ENCODE data around the gene GRM3. TPM values are rescaled to one million over a fixed set of nuclear protein-coding genes. Genes with fewer than 3 reads are reported as not detected.

Gene GRM3
- total RNA-seq, 1 donor from 2014 or later = not detected

- DNase-seq (ENCODE audit: low read depth) (no peak), FAIRE-seq (no peak)
- TF ChIP-seq, protein P1, sequence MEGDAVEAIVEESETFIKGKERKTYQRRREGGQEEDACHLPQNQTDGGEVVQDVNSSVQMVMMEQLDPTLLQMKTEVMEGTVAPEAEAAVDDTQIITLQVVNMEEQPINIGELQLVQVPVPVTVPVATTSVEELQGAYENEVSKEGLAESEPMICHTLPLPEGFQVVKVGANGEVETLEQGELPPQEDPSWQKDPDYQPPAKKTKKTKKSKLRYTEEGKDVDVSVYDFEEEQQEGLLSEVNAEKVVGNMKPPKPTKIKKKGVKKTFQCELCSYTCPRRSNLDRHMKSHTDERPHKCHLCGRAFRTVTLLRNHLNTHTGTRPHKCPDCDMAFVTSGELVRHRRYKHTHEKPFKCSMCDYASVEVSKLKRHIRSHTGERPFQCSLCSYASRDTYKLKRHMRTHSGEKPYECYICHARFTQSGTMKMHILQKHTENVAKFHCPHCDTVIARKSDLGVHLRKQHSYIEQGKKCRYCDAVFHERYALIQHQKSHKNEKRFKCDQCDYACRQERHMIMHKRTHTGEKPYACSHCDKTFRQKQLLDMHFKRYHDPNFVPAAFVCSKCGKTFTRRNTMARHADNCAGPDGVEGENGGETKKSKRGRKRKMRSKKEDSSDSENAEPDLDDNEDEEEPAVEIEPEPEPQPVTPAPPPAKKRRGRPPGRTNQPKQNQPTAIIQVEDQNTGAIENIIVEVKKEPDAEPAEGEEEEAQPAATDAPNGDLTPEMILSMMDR (IDR thresholded peaks at IDR 0.05; ENCODE audit: insufficient read depth, low read length, severe bottlenecking) = no peak
- no peaks in the 10 kb centered on the region for H3K27me3 ChIP-seq (ENCODE audit: control insufficient read depth, insufficient read depth, low read length)
- H3K36me3 ChIP-seq (ENCODE audit: control insufficient read depth, insufficient read depth, low read length) = no peaks in the 10 kb centered on the region
- no peak overlapping the region for H3K4me3 ChIP-seq (ENCODE audit: low read depth, low read length)
Observed at GRCh38 chr7:86876146-86876545, 232.4 kb downstream of the GRM3 start.

DNA sequence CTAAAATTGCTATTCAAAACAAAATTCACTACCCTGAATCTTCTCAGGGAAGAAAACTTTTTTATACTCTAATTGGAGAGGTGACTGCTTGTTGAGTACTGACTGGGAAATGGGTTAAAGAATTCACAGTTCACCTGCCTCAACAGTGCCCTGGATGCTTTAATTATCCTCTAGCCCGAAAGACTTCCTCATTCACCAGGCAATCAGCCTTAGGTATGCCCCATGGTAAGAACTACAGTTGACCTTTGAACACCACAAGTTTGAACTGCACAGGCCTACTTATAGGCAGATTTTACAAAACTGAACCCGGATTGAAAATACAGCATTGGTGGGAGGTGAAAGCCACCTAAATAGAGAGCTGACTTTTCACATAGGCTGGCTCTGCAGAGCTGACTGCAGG lies 240.4 kb downstream of the GRM3 start:
- FAIRE-seq (no peak), DNase-seq (ENCODE audit: low read depth) (no peak)
- H3K4me3 ChIP-seq (ENCODE audit: low read depth, low read length) = no peak overlapping the region
- no peaks in the 10 kb centered on the region for H3K27me3 ChIP-seq (ENCODE audit: control insufficient read depth, insufficient read depth, low read length)
- TF ChIP-seq, protein P1 (IDR thresholded peaks at IDR 0.05; ENCODE audit: insufficient read depth, low read length, severe bottlenecking) = no peak
- no peaks in the 10 kb centered on the region for H3K36me3 ChIP-seq (ENCODE audit: control insufficient read depth, insufficient read depth, low read length)

DNA sequence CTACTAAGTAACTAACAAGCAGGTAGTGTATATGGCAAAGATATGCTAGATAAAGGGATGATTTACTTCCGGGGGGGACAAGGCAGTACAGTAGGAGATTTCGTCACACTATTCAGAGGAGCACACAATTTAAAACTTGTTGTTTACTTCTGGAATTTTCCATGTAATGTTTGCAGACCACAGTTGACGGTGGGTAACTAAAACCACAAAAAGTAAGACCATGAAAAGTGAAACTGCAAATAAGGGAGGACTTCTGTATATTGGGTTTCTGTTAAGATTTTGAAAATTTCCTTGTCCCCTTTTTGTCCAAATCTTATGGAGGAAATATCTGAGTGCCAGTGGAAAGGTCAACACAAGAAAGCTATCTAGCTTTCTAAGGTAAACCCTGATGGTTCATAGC lies 245.8 kb downstream of the GRM3 start:
- H3K27me3 ChIP-seq (ENCODE audit: control insufficient read depth, insufficient read depth, low read length) = no peaks in the 10 kb centered on the region
- H3K36me3 ChIP-seq (ENCODE audit: control insufficient read depth, insufficient read depth, low read length) = no peaks in the 10 kb centered on the region
- TF ChIP-seq, protein P1 (IDR thresholded peaks at IDR 0.05; ENCODE audit: insufficient read depth, low read length, severe bottlenecking) = no peak
- FAIRE-seq (no peak), DNase-seq (ENCODE audit: low read depth) (no peak)
- no peak overlapping the region for H3K4me3 ChIP-seq (ENCODE audit: low read depth, low read length)

GRCh38 chr7:86898171-86898570 lies 254.5 kb downstream of the GRM3 start:
- TF ChIP-seq, protein P1 (IDR thresholded peaks at IDR 0.05; ENCODE audit: insufficient read depth, low read length, severe bottlenecking) = no peak
- Histone ChIP-seq H3K4me3 (ENCODE audit: low read depth, low read length) (no peak overlapping the region), H3K36me3 (ENCODE audit: control insufficient read depth, insufficient read depth, low read length) (no peaks in the 10 kb centered on the region), H3K27me3 (ENCODE audit: control insufficient read depth, insufficient read depth, low read length) (no peaks in the 10 kb centered on the region)
- FAIRE-seq (no peak), DNase-seq (ENCODE audit: low read depth) (no peak)

DNA sequence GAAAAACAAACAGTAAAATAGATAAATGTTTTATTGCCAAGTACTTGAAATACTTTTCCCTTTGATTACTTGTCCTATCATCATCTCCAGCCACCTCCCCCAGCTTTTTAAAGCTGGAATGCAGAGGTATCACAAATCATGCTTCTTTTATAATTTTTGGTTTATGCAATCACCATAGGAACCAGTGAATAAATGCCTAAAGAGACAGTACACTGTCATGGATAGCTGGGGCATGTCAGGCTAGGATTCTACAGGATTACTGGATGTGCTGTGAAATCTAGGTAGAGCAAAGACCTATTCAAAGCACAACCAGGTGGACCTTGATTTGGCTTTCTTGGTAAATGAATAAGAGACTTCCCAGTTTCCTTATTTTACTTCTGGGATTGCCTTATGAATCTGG lies 257.2 kb downstream of the GRM3 start:
- FAIRE-seq (no peak), DNase-seq (ENCODE audit: low read depth) (no peak)
- Histone ChIP-seq H3K4me3 (ENCODE audit: low read depth, low read length) (no peak overlapping the region), H3K36me3 (ENCODE audit: control insufficient read depth, insufficient read depth, low read length) (no peaks in the 10 kb centered on the region), H3K27me3 (ENCODE audit: control insufficient read depth, insufficient read depth, low read length) (no peaks in the 10 kb centered on the region)
- TF ChIP-seq, protein P1 (IDR thresholded peaks at IDR 0.05; ENCODE audit: insufficient read depth, low read length, severe bottlenecking) = no peak
